Testis (tissue), 2 donors: ENCODE results near the gene ERICH3.

ENCODE experiments used
- CTCF ChIP-seq, 3 experiments: fragments of 450-650 bp in 2 of 3; fragments of 200-600 bp in 1 of 3; sonication (generic) in 1 of 3; IDR thresholded peaks; one replicate each; pipeline ENCODE4 v1.5.1; 2016 to 2019; ENCODE audit warnings: antibody characterized with exemption in 3 of 3, mild to moderate bottlenecking in 2 of 3, moderate library complexity in 1 of 3
- POLR2A ChIP-seq: fragments of 450-650 bp; IDR thresholded peaks from one replicate; pipeline ENCODE4 v1.6.1; 2017; ENCODE audit warnings: antibody characterized with exemption, mild to moderate bottlenecking, moderate library complexity

- TF ChIP-seq CTCF (IDR thresholded peaks at IDR 0.05): no peak
- TF ChIP-seq POLR2A: no peak
Observed at GRCh38 chr1:74610961-74611360, 62.6 kb downstream of the ERICH3 start.
